Aorta (tissue), 5 donors: Measurements from ENCODE around the gene KLK3. TPM values are rescaled to one million over a fixed set of nuclear protein-coding genes. Genes with fewer than 3 reads are reported as not detected.
A peak's percentile ranks its signal among the peaks of the same experiment; 100 is the strongest.

Source experiments
- ATAC-seq: fragments of 200-7000 bp; cut with Tn5 transposase; one replicate; pipeline ENCODE4 v1.9.1; 2022; ENCODE audit warnings: moderate library complexity; ENCODE audit not compliant: low FRiP score
- DNase-seq, 2 donors: peaks; one replicate each; pipeline ENCODE4 v3.0.0-alpha.2; 2020
- H3K27ac ChIP-seq, 2 donors: one replicate each; pipeline ENCODE4 v1.5.1; 2013; ENCODE audit warnings: low read length in 2 of 2, mild to moderate bottlenecking in 2 of 2, moderate library complexity in 2 of 2, control low read depth in 1 of 2, inconsistent platforms in 1 of 2, low read depth in 1 of 2
- H3K27me3 ChIP-seq, 2 donors: one replicate each; pipeline ENCODE4 v1.6.1; 2013; ENCODE audit warnings: control low read depth in 1 of 2, low read length in 1 of 2, mild to moderate bottlenecking in 1 of 2, moderate library complexity in 1 of 2; ENCODE audit not compliant: insufficient read depth in 2 of 2, control insufficient read depth in 1 of 2
- H3K36me3 ChIP-seq, 2 donors: one replicate each; pipeline ENCODE4 v1.6.1; 2013; ENCODE audit warnings: control low read depth in 1 of 2, low read length in 1 of 2, mild to moderate bottlenecking in 1 of 2; ENCODE audit not compliant: insufficient read depth in 2 of 2, control insufficient read depth in 1 of 2
- H3K4me1 ChIP-seq, 2 donors: one replicate each; pipeline ENCODE4 v1.6.1; 2013; ENCODE audit warnings: low read length in 2 of 2, control low read depth in 1 of 2, mild to moderate bottlenecking in 1 of 2, moderate library complexity in 1 of 2; ENCODE audit not compliant: insufficient read depth in 2 of 2, control insufficient read depth in 1 of 2
- H3K4me3 ChIP-seq, 2 donors: one replicate each; pipeline ENCODE4 v1.5.1; 2013; ENCODE audit warnings: low read length in 2 of 2, control low read depth in 1 of 2, mild to moderate bottlenecking in 1 of 2
- H3K9me3 ChIP-seq: one replicate; pipeline ENCODE4 v1.6.1; 2013; ENCODE audit warnings: mild to moderate bottlenecking, low read length; ENCODE audit not compliant: control insufficient read depth
- WGBS, 2 donors: extraction: QIAGEN DNeasy Blood & Tissue Kit; methylation state at CpG; one replicate each; pipeline ENCODE4 v1.1.7; 2013; 5-methylcytosine and 5-hydroxymethylcytosine counted together
- intact Hi-C, 2 donors: fragments of 100-400 bp; cut with DNase I; formaldehyde crosslinking; loops; one replicate each; pipeline versions ENCODE4 v1.14.2 to v1.15.0; 2022
- polyA plus RNA-seq, 2 donors: library from polyadenylated mRNA; stranded (reverse); fragments of 200-250 nt; gene quantifications; one replicate each; pipeline ENCODE4 v1.2.3, GENCODE V29; 2013
- total RNA-seq, 2 donors: library from RNA; stranded (reverse); fragmentation: NEBNext Ultra II Directional; extraction: Animal tissue kit (Norgen Biotek cat#: 25700); gene quantifications; one replicate each; pipeline ENCODE4 v1.2.1, GENCODE V29; 2021
- donor health status: healthy with polysubstance abuse.
- donor health status: Bipolar disorder and iron deficiency.
- donor health status: DM: no; HTN: no; CAD: no.
- donor health status: DM: no; HTN: no; CAD: no.
- donor health status: DM: yes; HTN: yes; CAD: no.

Gene KLK3
- total and polyA plus RNA-seq, 4 donors = 1.4 TPM; not detected in 3

GRCh38 chr19:50835785-50836542 lies 18.8 kb upstream of the KLK3 start:
- Histone ChIP-seq H3K27ac (no peak overlapping the region), H3K4me3 (peak overlapping the region in 1 of 2 donors; percentile 27), H3K36me3 (no peaks in the 10 kb centered on the region), H3K27me3 (no peaks in the 10 kb centered on the region), H3K9me3 (no peaks in the 10 kb centered on the region), H3K4me1 (no peaks in the 10 kb centered on the region)
- intact Hi-C loops = no loop called here
- ATAC-seq (peak; percentile 69), DNase-seq (peak; percentile 69 to 87)
- WGBS, 2 donors = 2 to 3% methylated on average over 52 to 67 of the region's 67 CpGs

- peak in 1 of 2 donors; percentile 22 for DNase-seq
- Histone ChIP-seq H3K4me1 (no peaks in the 10 kb centered on the region), H3K9me3 (no peaks in the 10 kb centered on the region), H3K36me3 (no peaks in the 10 kb centered on the region), H3K4me3 (no peak overlapping the region), H3K27me3 (no peaks in the 10 kb centered on the region), H3K27ac (no peak overlapping the region)
- intact Hi-C loops = no loop called here
- no peak for ATAC-seq
- 28 to 31% methylated on average over 17 to 19 of the region's 19 CpGs for WGBS, 2 donors
These were observed 18.0 kb upstream of the KLK3 start for GRCh38 chr19:50836543-50837195.

DNA sequence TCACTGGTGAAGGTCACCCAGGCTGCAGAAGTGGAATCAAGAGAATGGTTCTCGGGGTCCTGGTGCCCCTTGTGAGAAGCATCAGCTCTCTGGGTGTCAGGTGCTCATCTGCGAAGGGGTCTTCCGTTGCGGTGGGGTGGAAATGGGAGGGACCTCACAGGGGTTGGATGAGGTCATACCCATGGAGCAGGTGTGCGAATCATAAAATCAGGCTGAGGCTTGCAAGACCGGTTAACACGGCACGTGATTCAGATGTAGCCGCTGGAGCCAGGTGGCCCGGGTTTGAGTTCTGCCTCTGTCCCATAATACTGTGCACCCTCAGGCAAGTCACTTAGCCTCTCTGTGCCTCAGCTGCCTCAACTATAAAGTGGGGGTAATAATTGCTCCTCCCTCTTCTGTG lies 17.4 kb upstream of the KLK3 start:
- ATAC-seq = no peak
- Histone ChIP-seq H3K27ac (no peak overlapping the region), H3K4me3 (no peak overlapping the region), H3K9me3 (peaks cover under 1% of the 10 kb centered on the region), H3K36me3 (no peaks in the 10 kb centered on the region), H3K4me1 (no peaks in the 10 kb centered on the region), H3K27me3 (no peaks in the 10 kb centered on the region)
- peak; percentile 17 to 52 for DNase-seq
- WGBS, 2 donors = 76 to 85% methylated on average over 10 of the region's 10 CpGs
- intact Hi-C loops = no loop called here

GRCh38 chr19:50838239-50838638 lies 16.5 kb upstream of the KLK3 start:
- WGBS, 2 donors = 11 to 16% methylated on average over 6 of the region's 6 CpGs

DNA sequence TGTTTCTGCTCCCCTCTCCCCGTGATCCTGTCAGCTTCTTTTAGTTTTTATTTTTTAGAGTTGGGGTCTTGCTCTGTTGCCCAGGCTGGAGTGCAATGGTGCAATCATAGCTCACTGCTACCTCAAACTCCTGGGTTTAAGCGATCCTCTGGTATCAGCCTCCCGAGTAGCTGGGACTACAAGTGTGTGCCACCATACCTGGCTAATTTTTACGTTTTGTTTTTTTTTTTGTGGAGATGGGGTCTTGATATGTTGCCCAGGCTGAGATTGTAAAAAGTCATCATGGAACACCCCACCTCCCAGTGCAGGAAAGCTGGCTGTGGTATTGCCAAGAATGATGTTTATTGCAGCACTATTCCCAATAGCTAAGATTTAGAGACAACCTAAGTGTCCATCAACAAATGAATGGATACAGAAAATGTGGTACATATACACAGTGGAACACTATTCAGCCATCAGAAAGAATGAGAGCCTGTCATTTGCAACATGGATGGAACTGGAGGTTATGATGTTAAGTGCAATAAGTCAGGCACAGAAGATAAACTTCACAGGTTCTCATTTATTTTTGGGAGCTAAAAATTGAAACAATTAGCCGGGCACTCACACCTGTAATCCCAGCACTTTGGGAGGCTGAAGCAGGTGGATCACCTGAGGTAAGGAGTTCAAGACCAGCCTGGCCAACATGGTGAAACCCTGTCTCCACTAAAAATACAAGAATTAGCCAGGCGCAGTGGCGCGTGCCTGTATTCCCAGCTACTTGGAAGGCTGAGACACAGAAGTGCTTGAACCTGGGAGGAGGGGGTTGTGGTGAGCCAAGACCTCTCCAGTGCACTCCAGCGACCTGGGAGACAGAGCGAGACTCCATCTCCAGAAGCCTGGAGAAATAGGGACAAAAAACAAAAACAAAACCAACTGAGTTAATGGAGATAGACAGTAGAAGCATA lies 14.7 kb upstream of the KLK3 start:
- Histone ChIP-seq H3K4me1 (no peaks in the 10 kb centered on the region), H3K27me3 (no peaks in the 10 kb centered on the region), H3K36me3 (no peaks in the 10 kb centered on the region), H3K9me3 (peaks cover 5% of the 10 kb centered on the region), H3K27ac (no peak overlapping the region), H3K4me3 (no peak overlapping the region)
- DNase-seq (peak in 1 of 2 donors; percentile 21), ATAC-seq (no peak)
- WGBS, 2 donors = 76 to 77% methylated on average over 10 of the region's 10 CpGs
- intact Hi-C loops = no loop called here

More at GRCh38 chr19:50838239-50838638, 16.5 kb upstream of the KLK3 start:
- no peak overlapping the region for H3K27ac ChIP-seq
- peaks cover 1% of the 10 kb centered on the region for H3K9me3 ChIP-seq
- H3K36me3 ChIP-seq = no peaks in the 10 kb centered on the region
- intact Hi-C loops = no loop called here
- no peak for ATAC-seq
- no peaks in the 10 kb centered on the region for H3K4me1 ChIP-seq
- no peak overlapping the region for H3K4me3 ChIP-seq
- no peaks in the 10 kb centered on the region for H3K27me3 ChIP-seq
- no peak for DNase-seq

DNA sequence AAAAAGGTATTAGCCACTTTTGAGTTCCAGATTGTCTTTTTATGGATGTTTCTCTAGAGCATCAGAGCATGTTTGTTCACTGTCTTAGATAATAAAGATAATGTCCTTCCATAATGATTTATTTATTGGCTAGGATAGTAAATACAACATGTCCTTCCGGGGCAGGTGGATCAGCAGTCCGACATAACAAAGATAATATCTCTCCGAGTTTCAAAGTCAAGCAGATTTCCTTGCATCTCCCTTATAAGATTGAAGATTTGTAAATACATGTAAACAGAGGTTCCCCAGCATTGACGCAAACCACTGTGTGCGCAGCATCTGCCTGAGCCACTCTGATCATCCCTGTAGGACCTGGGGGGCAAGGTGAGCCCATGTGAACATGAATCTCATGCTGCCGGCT lies 12.6 kb upstream of the KLK3 start:
- H3K27ac ChIP-seq = no peak overlapping the region
- no peak for DNase-seq
- peaks cover 5% of the 10 kb centered on the region for H3K9me3 ChIP-seq
- no peaks in the 10 kb centered on the region for H3K27me3 ChIP-seq
- no peaks in the 10 kb centered on the region for H3K36me3 ChIP-seq
- no peak for ATAC-seq
- intact Hi-C loops = no loop called here
- H3K4me1 ChIP-seq = no peaks in the 10 kb centered on the region
- H3K4me3 ChIP-seq = no peak overlapping the region
- 90 to 92% methylated on average over 6 of the region's 6 CpGs for WGBS, 2 donors

DNA sequence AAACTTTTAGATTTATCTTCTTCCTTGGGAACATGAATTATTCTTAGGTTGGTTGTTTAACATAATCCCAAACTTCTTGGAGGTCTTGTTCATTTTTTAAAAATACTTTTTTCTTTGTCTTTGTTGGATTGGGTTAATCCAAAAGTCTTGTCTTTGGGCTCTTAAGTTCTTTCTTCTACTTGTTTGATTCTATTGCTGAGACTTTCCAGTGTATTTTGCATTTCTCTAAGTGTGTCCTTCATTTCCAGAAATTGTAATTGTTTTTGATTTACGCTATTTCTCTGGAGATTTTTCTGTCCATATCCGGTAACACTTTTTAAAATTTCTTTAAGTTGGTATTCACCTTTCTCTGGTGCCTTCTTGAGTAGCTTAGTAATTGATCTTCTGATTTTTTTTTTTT lies 11.5 kb upstream of the KLK3 start:
- Histone ChIP-seq H3K27ac (no peak overlapping the region), H3K36me3 (no peaks in the 10 kb centered on the region), H3K27me3 (no peaks in the 10 kb centered on the region), H3K4me1 (no peaks in the 10 kb centered on the region), H3K4me3 (no peak overlapping the region), H3K9me3 (peaks cover 5% of the 10 kb centered on the region)
- intact Hi-C loops = no loop called here
- DNase-seq = no peak
- no peak for ATAC-seq
- WGBS, 2 donors = 94 to 96% methylated on average over 2 of the region's 2 CpGs

- H3K4me3 ChIP-seq = no peak overlapping the region
- H3K27me3 ChIP-seq = no peaks in the 10 kb centered on the region
- H3K4me1 ChIP-seq = no peaks in the 10 kb centered on the region
- intact Hi-C loops = no loop called here
- H3K9me3 ChIP-seq = peaks cover 5% of the 10 kb centered on the region
- WGBS, 2 donors = 67% methylated on average over 7 of the region's 7 CpGs
- H3K27ac ChIP-seq = no peak overlapping the region
- ATAC-seq (no peak), DNase-seq (no peak)
- no peaks in the 10 kb centered on the region for H3K36me3 ChIP-seq
These were observed 11.0 kb upstream of the KLK3 start for GRCh38 chr19:50843701-50844221.
